Cardiac muscle cell (in vitro differentiated cells and primary cell): ENCODE data around the gene DDX39A. TPM values are rescaled to one million over a fixed set of nuclear protein-coding genes. Genes with fewer than 3 reads are reported as not detected.
"Not testable (repeated sequence)": the region's sequence is repeated elsewhere in the genome, so short reads cannot be mapped to it uniquely, and the experiment has no call there.

Experiments used
- DNase-seq, 2 donors: peaks; one replicate each; pipeline versions ENCODE4 v3.0.0 to v3.0.0-alpha.2; 2010 to 2017; ENCODE audit warnings: low read depth in 1 of 2, low spot score in 1 of 2
- H3K27ac ChIP-seq: fragments of 200-600 bp; sonication (generic); 2 replicates; pipeline ENCODE4 v1.5.1; 2016
- H3K27me3 ChIP-seq: fragments of 200-600 bp; sonication (generic); 2 replicates; pipeline ENCODE4 v1.6.0; 2016; ENCODE audit warnings: control low read depth
- H3K36me3 ChIP-seq: fragments of 200-600 bp; sonication (generic); 2 replicates; pipeline ENCODE4 v1.5.1; 2016; ENCODE audit warnings: control low read depth
- H3K4me1 ChIP-seq: fragments of 200-600 bp; sonication (generic); 2 replicates; pipeline ENCODE4 v1.8.1; 2017; ENCODE audit warnings: low read depth, mild to moderate bottlenecking, mixed run types
- H3K4me3 ChIP-seq: fragments of 200-600 bp; sonication (generic); 2 replicates; pipeline ENCODE4 v1.5.1; 2016; ENCODE audit warnings: mild to moderate bottlenecking
- H3K9me3 ChIP-seq: fragments of 200-600 bp; sonication (generic); 2 replicates; pipeline ENCODE4 v1.5.1; 2017; ENCODE audit warnings: low read depth, mild to moderate bottlenecking, control low read depth
- polyA plus RNA-seq: library from polyadenylated mRNA; unstranded; fragments of >200 nt; fragmentation: Nextera tagmentation; extraction: Ambion mirVana; gene quantifications from 2 replicates; pipeline ENCODE4 v1.2.1, GENCODE V29; 2016
- total RNA-seq: library from RNA; depleted of rRNA; stranded (reverse); fragments of >200 nt; gene quantifications from 2 replicates; pipeline ENCODE4 v1.2.3, GENCODE V29; 2016
- TF ChIP-seq, protein P1 (sequence below): IDR thresholded peaks from 2 replicates; pipeline ENCODE4 v1.5.1; 2012; ENCODE audit warnings: low read depth, mild to moderate bottlenecking, low read length

The DDX39A gene
- total and polyA plus RNA-seq, 2 experiments from 2014 or later = 73.3 to 77.0 TPM

DNA sequence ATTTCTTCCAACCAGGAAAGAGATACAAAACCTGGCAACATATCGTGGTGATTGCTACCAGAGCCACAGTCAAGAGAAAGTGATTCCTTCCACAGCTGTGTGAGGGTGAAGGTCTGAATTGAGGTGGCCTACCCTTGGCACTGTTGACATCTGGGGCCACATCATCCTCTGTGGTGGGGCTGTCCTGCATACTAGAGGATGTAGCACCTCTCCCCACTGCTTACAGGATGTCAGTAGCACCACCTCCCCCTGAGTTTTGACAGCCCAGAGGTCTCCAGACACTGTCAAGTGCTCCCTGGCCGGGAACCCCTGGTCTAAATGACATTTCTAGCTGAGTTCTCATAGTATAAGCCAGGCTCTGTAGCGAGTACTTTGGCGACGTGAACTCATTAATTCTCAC is 40.6 kb upstream of the DDX39A start:
- TF ChIP-seq, protein P1, sequence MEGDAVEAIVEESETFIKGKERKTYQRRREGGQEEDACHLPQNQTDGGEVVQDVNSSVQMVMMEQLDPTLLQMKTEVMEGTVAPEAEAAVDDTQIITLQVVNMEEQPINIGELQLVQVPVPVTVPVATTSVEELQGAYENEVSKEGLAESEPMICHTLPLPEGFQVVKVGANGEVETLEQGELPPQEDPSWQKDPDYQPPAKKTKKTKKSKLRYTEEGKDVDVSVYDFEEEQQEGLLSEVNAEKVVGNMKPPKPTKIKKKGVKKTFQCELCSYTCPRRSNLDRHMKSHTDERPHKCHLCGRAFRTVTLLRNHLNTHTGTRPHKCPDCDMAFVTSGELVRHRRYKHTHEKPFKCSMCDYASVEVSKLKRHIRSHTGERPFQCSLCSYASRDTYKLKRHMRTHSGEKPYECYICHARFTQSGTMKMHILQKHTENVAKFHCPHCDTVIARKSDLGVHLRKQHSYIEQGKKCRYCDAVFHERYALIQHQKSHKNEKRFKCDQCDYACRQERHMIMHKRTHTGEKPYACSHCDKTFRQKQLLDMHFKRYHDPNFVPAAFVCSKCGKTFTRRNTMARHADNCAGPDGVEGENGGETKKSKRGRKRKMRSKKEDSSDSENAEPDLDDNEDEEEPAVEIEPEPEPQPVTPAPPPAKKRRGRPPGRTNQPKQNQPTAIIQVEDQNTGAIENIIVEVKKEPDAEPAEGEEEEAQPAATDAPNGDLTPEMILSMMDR = no peak
- Histone ChIP-seq H3K4me1 (no peaks in the 10 kb centered on the region), H3K27ac (no peak overlapping the region), H3K9me3 (no peaks in the 10 kb centered on the region), H3K27me3 (no peaks in the 10 kb centered on the region), H3K4me3 (no peak overlapping the region), H3K36me3 (peaks cover 17% of the 10 kb centered on the region)
- DNase-seq = no peak

DNA sequence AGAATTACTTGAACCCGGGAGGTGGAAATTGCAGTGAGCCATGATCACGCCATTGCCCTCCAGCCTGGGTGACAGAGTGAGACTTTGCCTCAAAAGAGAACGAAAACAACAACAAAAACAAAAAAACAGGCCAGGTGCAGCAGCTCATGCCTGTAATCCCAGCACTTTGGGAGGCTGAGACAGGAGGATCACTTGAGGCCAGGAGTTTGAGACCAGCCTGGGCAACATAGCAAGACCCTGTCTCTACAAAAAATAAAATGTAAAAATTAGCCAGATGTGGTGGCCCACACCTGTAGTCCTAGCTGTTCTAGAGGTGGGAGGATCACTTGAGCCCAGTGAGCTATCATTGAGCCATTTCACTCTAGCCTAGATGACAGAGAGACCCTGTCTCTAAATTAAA is 33.2 kb upstream of the DDX39A start:
- not testable (repeated sequence) for H3K27me3 ChIP-seq, H3K27ac ChIP-seq, H3K9me3 ChIP-seq, DNase-seq, H3K4me3 ChIP-seq, H3K4me1 ChIP-seq
- peaks cover 31% of the 10 kb centered on the region for H3K36me3 ChIP-seq

DNA sequence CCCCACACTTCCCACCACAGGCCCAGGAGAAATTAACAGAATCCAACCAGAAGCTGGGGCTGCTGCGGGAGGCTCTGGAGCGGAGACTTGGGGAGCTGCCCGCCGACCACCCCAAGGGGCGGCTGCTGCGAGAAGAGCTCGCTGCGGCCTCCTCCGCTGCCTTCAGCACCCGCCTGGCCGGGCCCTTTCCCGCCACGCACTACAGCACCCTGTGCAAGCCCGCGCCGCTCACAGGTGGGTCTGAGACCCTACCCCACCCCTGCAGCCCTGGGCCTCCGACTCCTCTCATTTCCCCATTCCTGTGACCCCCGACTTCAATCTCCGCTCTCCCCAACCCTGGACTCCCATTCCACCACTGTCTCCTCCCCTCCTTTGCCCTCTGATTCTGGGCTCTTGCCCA is 31.7 kb upstream of the DDX39A start:
- H3K4me1 ChIP-seq = no peaks in the 10 kb centered on the region
- H3K36me3 ChIP-seq = peaks cover 42% of the 10 kb centered on the region
- no peak for DNase-seq
- TF ChIP-seq, protein P1 = no peak
- H3K27ac ChIP-seq = no peak overlapping the region
- no peaks in the 10 kb centered on the region for H3K27me3 ChIP-seq
- H3K4me3 ChIP-seq = no peak overlapping the region
- no peaks in the 10 kb centered on the region for H3K9me3 ChIP-seq

DNA sequence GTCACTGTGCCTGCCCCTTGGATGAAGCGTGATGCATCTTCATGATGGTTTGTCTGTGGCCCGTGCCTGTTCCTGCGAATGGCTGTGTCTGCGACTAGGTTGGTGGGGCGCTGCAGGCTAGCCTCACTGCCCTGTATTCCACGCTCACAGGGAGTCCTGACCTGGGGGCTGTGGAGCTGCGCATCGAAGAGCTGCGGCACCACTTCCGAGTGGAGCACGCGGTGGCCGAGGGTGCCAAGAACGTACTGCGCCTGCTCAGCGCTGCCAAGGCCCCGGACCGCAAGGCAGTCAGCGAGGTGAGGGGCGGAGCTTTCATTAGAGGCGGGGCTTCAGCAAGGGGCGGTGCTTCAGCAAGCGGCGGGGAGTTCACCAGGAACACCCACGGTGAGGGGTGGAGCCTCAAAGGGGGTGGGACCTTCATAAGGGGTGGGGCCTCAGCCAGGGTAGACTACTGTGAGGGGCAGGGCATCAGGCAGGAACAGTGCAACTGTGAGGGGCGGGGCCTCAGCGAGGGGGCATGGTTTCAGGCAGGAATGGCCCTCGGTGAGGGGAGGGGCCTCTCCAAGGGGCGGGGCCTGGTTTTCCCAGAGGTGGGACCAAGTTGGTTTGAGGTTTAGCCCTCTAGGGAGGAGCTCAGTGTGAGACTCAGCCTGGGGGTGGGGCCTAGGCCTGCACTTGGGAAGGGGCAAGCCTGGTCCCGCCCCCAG is 31.2 kb upstream of the DDX39A start:
- DNase-seq = no peak
- H3K4me1 ChIP-seq = no peaks in the 10 kb centered on the region
- H3K4me3 ChIP-seq = no peak overlapping the region
- no peaks in the 10 kb centered on the region for H3K27me3 ChIP-seq
- no peak overlapping the region for H3K27ac ChIP-seq
- peaks cover 42% of the 10 kb centered on the region for H3K36me3 ChIP-seq
- H3K9me3 ChIP-seq = no peaks in the 10 kb centered on the region
- TF ChIP-seq, protein P1 = no peak

DNA sequence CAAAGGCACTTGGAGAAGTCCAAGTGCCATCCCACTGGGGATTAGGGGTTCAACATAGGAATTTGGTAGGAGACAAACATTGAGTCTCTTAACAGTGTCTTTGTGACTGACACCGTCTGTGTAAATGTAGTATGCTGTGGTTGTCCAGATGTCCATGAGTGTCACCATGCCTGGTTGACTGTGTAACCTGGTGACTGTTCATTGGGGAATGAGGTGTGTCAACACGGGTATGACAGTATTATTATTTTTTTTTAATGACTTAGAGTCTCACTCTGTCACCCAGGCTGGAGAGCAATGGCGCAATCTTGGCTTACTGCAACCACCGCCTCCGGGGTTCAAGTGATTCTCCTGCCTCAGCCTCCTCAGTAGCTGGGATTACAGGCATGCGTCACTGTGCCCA is 30.2 kb upstream of the DDX39A start:
- H3K27me3 ChIP-seq = no peaks in the 10 kb centered on the region
- no peaks in the 10 kb centered on the region for H3K4me1 ChIP-seq
- H3K9me3 ChIP-seq = no peaks in the 10 kb centered on the region
- no peak for DNase-seq
- H3K36me3 ChIP-seq = peaks cover 46% of the 10 kb centered on the region
- no peak overlapping the region for H3K4me3 ChIP-seq
- no peak overlapping the region for H3K27ac ChIP-seq
- TF ChIP-seq, protein P1 = no peak

DNA sequence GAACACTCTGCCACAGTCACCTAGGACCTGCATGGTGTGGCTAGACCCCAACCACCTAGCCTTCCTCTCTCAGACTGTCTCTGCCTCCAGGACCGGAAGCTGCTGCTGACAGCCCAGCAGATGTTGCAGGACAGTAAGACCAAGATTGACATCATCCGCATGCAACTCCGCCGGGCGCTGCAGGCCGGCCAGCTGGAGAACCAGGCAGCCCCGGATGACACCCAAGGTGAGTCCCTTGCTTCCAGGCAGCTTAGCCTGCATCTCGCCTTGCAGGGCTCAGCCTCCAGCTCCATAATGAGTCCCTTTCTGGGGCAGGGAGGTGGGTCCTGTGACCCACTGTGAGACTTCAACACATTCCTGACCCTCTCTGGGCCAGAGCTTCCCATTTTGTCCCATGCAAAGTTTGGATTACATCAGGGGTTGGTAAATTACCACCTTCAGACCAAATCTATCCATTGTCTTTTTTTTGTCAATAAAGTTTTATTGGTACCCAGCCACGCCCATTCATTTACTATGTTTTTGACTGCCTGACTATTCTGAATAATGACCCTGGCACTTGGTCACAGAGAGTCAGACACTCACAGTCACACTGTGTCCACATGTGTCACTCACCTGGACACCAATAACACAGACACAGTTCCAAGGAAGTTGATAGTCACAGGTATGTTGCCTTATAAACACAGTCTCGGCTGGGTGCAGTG is 27.3 kb upstream of the DDX39A start:
- H3K36me3 ChIP-seq = peaks cover 54% of the 10 kb centered on the region
- no peak overlapping the region for H3K27ac ChIP-seq
- no peaks in the 10 kb centered on the region for H3K4me1 ChIP-seq
- H3K9me3 ChIP-seq = no peaks in the 10 kb centered on the region
- TF ChIP-seq, protein P1 = no peak
- H3K4me3 ChIP-seq = no peak overlapping the region
- H3K27me3 ChIP-seq = no peaks in the 10 kb centered on the region
- no peak for DNase-seq
